GM19438 (cell line): ENCODE measurements around the gene ZNF324.
"Not testable (repeated sequence)": the region's sequence is repeated elsewhere in the genome, so short reads cannot be mapped to it uniquely, and the experiment has no call there.

Source experiments
- ATAC-seq: cut with Tn5 transposase; IDR thresholded peaks from one replicate; pipeline ENCODE4 v1.9.1; 2021; ENCODE audit warnings: low read depth; ENCODE audit not compliant: unreplicated experiment

ZNF324 gene

DNA sequence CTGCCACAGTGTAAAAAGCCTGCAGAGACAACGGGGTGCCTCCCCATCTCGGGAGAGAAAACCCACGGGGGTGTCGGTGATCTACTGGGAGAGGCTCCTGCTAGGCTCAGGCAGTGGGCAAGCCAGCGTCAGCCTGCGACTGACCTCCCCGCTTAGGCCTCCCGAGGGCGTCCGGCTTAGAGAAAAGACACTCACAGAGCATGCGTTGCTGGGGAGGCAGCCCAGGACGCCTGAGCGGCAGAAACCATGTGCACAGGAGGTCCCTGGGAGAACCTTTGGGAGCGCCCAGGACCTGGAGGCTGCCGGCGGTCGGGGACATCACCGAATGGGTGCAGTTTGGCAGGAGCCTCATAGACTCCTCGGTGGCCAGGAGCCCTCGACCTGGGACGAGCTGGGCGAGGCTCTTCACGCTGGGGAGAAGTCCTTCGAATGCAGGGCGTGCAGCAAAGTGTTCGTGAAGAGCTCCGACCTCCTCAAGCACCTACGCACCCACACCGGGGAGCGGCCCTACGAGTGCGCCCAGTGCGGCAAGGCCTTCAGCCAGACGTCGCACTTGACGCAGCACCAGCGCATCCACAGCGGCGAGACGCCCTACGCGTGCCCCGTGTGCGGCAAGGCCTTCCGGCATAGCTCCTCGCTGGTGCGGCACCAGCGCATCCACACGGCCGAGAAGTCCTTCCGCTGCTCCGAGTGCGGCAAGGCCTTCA, 4.1 kb downstream of the ZNF324 start:
- ATAC-seq = not testable (repeated sequence)

- ATAC-seq = no peak
Observed at GRCh38 chr19:58471736-58472135, 4.9 kb downstream of the ZNF324 start.

DNA sequence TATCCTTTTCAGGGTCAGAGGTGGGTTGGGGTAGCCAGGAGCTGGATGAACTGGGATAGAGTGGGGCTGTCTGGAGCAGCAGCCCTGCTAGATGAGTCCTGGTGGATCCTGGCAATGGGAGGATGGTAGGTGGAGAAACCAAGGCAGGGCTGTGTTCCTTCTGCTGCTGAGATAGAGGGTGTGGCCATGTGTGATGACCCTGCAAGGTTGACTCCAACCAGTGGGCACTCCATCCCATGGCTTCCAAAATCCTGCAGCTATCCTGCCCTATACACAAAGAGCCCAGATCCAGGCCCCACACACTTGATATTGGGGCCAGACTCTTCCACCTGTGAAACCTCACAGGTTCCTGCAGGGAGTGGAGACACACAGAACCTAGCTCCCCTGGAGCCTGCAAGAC, 6.9 kb downstream of the ZNF324 start:
- no peak for ATAC-seq

DNA sequence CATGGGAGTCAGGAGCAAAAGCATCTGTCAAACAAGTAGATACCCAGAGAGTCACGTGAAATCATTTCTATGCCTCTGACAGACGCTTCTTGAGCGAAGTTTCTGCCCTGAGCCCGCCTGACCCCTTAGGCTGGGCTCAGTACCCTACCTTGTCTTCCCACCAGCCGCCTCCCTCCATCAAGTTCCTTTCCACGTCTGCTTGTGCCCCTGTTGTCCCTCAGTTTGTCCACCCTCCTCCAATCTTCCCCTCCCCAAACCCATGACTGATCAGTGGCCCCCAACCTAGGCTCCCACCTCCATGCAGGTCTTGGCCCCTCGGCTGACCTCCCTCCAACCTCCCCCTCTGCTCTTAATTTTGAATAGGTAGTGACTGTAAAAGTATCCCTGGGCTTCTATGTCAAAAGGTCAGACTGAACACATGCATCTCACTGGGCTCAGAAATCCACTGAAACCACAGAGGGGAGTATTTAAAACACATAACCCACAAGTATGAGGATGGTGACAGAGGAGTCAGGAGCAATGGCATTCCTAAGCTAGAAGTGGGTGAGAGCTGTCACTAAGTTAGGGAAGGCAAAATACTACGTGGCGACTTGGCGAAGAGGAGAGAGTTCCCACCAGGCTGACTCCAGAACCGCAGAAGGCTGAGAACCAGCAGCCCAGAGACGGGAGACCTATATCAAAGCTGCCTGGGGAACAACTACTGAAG, 7.6 kb downstream of the ZNF324 start:
- no peak for ATAC-seq

DNA sequence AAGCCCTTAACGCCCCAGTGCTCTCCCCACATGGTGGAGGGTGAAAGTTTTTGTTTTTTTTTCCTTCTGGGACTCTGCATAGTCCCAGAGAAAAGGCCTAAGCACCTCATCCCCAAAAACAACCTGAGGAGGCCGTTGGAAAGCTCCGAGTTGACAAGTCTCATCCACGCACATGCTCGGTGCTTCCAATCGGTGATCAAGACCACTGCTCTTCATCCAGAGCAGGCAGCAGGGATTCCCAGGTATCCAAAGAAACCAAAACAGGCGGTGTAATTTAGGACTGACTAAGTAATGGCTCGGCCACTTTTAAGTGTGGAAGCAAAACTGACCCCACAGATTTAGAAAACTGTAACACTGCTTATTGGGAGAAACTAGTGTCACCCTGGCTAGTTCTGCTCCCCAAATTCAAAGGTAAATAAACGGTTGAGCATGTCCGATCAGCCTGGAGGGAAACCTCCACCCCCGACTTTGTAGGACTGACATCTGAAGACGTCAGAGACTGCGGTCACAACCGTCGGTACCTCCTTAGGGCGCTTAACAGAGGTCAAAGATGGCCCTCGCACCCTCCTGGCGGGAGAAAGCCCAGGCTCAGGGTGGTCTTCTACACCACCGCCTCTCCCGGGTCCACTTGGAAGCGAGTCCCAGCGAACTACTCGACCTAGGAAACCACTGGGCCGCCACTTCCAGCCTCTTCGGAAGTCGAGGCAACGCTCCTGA, 8.3 kb downstream of the ZNF324 start:
- ATAC-seq = peak; percentile 3

GRCh38 chr19:58475714-58476497, 9.0 kb downstream of the ZNF324 start, which contains the start of gene ZNF446:
Gene ZNF446, plus strand, starts transcription at chr19:58476352. Its CDS starts 867 bp downstream, at chr19:58477219.
- ATAC-seq = peak; percentile 74

DNA sequence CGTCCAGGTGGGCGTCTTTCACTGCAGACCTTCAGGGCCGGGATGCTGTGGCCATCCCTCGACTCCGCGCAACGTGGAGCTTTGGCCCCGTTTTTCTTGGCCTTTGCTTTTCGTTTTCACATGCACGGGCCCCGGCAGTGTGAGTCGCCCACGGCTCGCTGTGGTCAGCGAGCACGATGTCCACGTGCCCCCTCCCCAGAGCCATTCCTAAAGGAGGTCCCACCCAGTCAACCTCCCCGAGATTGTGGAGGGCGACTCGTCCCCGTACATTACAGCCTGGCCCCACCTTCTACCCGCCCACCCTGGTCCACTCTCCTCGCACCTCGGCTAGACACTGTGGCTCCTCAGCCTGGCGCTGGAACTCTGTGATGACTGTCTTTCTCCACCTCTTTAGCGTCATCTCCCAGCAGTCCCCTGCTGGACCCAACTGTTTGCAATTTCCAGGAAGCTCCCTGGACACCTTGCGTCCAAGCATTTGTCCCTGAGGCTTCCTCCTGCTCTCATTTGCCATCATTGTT, 9.7 kb downstream of the ZNF324 start:
- ATAC-seq = no peak

DNA sequence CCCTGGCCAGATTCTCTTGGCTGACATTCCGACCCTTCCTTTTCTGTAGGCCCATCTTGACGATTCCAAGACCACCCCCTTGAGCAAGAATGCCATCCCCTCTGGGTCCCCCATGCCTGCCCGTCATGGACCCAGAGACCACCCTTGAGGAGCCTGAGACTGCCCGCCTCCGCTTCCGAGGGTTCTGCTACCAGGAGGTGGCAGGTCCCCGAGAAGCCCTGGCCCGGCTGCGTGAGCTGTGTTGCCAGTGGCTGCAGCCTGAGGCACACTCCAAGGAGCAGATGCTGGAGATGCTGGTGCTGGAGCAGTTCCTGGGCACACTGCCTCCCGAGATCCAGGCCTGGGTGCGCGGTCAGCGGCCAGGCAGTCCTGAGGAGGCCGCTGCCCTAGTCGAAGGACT, 10.2 kb downstream of the ZNF324 start:
- ATAC-seq = no peak

- no peak for ATAC-seq
Observed at GRCh38 chr19:58477871-58478270, 11.0 kb downstream of the ZNF324 start.

DNA sequence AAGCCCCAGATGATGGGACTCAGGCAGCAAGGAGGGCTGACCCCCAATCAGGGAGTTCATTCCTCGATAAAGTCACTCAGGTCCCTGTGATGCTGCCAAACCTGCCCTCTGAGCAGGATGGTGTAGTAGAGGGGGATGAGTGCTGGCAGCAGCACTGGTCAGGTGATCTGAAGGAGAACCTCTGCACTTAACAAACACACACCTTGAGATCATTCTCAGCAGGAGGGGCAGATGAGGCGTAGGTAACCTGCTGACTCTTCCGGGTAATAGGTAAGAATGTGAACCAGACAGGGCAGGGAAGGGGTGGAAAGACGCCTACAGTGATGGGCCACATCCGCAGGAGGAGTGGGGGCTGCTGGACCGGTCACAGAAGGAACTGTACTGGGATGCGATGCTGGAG, 12.4 kb downstream of the ZNF324 start:
- ATAC-seq = no peak

DNA sequence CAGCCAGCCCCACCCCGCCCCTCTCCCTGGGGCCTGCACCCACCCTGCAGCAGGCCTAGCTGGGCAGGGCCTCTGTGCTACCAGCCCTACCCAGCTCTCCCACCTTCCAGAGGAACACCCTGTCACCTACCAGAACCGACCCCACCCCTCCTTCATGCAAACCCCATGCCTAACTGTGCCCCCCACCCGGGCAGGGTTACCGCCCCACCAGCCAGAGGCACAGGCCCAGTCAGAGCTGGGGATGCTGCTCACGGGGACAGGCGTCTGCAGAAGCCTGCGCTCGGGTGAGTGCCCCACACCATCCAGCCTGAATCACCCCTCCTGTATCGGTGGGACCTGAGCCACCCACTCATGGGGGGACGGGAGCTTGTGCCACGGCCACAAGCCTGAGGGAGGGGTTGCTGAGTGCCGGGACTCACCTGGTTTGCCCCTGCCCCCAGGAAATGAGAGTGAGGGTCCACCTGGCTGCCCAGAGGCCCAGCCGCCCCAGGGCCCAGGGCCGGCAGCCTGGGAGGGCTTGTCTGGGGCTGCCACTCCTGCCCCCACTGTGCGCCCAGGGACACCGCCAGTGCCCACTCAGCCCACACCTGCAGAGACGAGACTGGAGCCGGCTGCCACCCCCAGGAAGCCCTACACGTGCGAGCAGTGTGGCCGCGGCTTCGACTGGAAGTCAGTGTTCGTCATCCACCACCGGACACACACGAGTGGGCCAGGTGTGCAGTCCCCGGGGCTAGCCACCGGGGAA, 13.0 kb downstream of the ZNF324 start:
- no peak for ATAC-seq

GRCh38 chr19:58480481-58480830, 13.6 kb downstream of the ZNF324 start:
- no peak for ATAC-seq

- no peak for ATAC-seq
Observed at GRCh38 chr19:58480831-58481230, 14.0 kb downstream of the ZNF324 start.

DNA sequence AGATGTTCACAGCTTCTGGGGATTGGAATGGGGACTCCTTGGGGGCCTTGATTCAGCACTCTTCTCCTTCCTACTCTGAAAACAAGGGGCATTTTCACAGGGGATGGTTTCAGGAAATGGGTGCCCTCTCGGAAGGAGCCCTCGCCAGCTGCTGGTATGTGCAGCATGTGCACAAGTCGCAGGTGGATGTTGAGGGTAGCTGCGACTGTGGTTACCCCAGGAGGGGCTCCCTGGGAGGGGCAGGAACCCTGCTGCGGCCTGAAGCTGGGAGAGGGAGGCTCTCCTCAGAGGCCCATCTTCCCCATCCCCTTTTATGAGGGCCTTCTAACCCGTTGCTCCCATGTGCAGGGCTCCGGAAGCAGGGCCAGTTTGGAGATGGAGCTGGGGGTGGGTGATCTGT, 15.5 kb downstream of the ZNF324 start:
- no peak for ATAC-seq

DNA sequence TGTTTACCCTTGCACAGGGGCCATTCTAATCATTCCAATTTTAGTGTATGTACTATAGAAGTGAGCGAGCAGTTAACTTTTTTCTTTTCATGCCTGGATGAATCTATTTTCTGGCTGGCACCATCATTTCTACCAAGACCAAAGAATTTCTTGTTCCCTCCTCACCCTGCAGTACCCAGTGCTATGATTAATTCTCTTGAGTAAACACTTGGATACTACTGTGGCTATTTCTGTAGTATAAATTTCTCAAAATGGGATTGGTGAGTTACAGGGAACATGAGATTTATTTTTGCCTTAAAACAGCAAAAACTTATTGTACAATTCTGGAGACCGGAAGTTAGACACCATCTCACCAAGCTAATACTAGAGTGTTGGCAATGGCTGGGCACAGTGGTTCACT, 16.9 kb downstream of the ZNF324 start:
- no peak for ATAC-seq

DNA sequence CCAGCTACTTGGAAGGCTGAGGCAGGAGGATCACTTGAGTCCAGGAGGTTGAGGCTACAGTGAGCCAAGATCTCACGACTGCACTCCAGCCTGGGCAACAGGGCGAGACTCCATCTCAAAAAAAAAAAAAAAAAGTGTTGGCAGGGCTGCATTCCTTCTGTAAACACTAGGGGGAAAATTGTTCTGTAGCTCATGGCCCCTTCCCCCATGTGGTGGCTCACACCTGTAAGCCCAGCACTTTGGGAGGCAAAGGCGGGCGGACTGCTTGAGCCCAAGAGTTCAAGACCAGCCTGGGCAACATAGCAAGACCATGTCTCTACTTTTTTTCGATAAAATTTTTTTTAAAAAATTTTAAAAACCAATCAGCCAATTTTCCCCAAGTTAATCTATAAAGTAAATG, 17.5 kb downstream of the ZNF324 start:
- not testable (repeated sequence) for ATAC-seq

DNA sequence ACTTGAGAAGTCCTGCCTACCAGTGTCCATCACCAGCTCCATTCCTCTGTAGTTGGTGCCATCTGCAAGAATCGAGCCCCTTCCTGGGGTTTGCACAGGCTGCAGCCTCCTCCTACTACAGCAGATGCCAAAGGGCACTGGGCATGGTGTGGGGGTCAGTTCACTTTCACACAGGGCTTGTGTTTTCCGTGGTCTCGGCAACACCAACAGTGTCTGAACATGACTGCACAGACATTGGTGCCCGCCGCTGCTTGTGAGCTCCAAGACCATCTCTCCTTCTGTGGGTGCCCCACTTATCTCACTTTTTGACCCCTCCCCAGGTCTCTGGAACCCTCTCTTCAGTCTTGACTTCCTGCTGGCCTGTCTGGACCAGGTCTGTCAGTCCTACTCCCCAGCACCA, 24.5 kb downstream of the ZNF324 start:
- ATAC-seq = no peak

- ATAC-seq = no peak
Observed at GRCh38 chr19:58492265-58492664, 25.4 kb downstream of the ZNF324 start.

DNA sequence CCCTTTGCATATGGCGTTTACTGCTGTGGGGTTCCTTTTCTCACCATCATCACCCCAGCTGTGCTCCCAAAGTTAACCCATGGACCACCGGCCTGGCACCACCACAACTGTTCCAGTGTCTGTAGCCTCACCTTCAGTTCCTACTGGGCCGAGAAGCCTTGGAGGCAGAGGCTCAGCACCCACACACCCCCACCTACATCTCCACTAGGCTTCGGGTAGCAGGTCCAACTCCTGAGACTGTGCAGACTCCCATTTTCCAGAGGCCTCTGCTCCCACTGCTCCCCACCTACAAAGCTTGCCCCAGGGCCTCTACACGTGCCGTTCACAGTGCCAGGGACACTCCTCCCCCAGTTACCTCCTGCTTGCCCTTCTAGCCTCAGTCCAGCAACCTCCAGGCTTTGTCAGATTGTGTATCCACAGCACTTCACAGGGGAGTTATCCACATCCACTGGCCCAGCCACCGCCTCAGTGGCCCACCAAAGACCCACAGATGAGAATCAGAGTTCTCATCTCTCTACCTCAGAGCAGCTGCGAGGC, 30.8 kb downstream of the ZNF324 start:
- ATAC-seq = no peak
